ENCODE data around the gene SLC17A8. TPM values are rescaled to one million over a fixed set of nuclear protein-coding genes. Genes with fewer than 3 reads are reported as not detected.
A peak's percentile ranks its signal among the peaks of the same experiment; 100 is the strongest.

The SLC17A8 gene
- total and polyA plus RNA-seq, 5 donors = 0.02 to 0.09 TPM; not detected in 3

DNA sequence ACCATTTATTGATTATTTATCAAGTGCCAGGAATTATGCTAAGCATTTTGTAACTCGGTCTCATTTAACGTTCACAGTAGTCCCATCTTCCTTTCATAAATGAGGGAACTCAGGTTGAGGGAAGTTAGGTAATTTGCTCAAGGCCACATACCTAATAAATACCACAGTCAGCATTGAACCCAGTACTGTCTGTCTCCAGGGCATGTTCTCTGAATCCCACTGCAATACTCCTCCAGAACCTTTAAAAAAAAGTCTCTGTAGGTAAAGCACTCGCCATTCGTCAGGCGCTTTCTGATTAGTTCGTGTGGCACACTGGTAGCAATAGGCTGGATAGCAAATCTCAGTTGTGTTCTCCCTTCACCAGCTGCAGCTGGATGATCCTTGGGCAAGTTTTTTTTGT lies 14.3 kb downstream of the SLC17A8 start:
- no peak for ATAC-seq
- Histone ChIP-seq H3K27me3 (ENCODE audit: control insufficient read depth, insufficient read depth) (no peaks in the 10 kb centered on the region), H3K27ac (ENCODE audit: low read length) (no peak overlapping the region), H3K4me3 (ENCODE audit: low read length) (no peak overlapping the region), H3K9me3 (ENCODE audit: control insufficient read depth, low read length) (no peaks in the 10 kb centered on the region), H3K4me1 (ENCODE audit: control insufficient read depth, insufficient read depth, low read length) (no peaks in the 10 kb centered on the region)
- intact Hi-C loops (cut with DNase I) = no loop called here
- 81% methylated on average over 6 of the region's 6 CpGs for WGBS
- DNase-seq = no peak

DNA sequence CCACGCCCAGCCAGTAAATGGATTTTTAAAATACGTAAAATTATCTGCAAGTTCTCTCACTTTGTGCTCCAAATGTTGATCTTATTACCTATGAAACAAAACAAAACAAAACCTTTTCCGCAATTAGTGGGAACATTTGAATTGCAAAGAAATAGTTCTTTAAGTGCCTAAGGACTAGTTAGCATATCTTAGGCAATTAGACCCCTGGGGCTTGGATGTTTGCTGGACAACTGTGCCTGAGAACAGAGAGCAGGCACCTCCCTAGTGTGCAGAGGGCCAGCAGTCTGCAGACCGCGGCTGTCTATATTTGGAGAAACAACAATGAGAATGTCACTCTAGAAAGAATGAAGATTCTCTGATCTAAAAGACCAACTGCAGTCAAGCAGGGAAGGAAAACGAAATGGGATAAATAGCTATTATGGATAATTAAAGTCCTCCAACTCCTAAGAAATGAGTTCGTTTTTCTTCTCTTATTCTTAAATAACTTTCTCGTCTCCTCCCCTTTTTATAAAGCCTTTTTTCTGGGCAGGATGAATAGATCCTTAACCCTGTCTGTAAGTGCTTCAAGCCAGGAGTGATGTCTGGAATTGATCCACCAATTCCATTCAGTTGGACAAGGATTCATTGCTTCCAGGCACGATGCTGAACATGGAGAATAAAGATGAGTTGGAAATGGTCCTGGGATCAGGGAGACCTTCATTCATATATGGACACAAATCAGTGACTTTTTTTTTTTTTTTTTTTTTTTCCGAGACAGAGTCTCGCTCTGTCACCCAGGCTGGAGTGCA lies 16.2 kb downstream of the SLC17A8 start:
- Histone ChIP-seq H3K27me3 (ENCODE audit: control insufficient read depth, insufficient read depth) (no peaks in the 10 kb centered on the region), H3K4me1 (ENCODE audit: control insufficient read depth, insufficient read depth, low read length) (no peaks in the 10 kb centered on the region), H3K9me3 (ENCODE audit: control insufficient read depth, low read length) (no peaks in the 10 kb centered on the region), H3K4me3 (ENCODE audit: low read length) (no peak overlapping the region), H3K27ac (ENCODE audit: low read length) (no peak overlapping the region)
- ATAC-seq (no peak), DNase-seq (peak in 1 of 3 donors; percentile 47)
- intact Hi-C loops (cut with DNase I) = no loop called here
- 42% methylated on average over 11 of the region's 11 CpGs for whole genome bisulfite sequencing

DNA sequence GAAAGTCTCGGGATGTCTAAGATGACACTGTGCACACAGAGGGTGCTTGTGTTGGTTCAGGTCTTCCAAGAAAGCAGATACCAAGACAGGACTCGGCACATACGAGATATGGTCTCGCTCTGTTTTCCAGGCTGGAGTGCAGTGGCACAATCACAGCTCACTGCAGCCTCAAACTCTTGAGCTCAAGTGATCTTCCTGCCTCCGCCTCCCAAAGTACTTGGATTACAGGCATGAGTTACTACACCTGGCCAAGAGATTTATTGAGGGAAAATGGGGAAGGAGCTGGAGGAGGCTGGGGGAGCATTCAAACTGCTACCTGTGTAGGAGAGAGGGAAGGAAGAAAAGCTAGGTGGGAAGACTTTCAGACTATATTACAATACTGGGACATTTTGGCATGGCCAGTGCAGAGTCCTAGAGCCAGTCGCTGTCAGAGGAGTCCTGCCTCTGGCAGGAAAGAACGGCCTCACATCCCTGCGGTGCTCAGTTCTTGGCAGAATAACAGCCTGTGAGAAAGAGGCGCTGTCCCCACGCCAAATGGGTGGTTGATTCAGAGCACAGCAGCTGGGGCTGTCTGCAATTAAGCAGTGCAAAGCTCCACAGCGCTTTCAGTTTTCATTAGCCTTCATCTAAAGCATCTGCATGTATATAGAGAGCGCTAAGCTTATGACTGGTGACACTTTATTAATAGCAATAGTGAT lies 18.3 kb downstream of the SLC17A8 start:
- ATAC-seq (peak; percentile 96 to 97), DNase-seq (peak; percentile 85 to 95 (median 90))
- WGBS = 45% methylated on average over 12 of the region's 12 CpGs
- intact Hi-C loops (cut with DNase I) = no loop called here
- no peaks in the 10 kb centered on the region for H3K4me1 ChIP-seq (ENCODE audit: control insufficient read depth, insufficient read depth, low read length)
- no peaks in the 10 kb centered on the region for H3K9me3 ChIP-seq (ENCODE audit: control insufficient read depth, low read length)
- H3K27ac ChIP-seq (ENCODE audit: low read length) = no peak overlapping the region
- no peak overlapping the region for H3K4me3 ChIP-seq (ENCODE audit: low read length)
- H3K27me3 ChIP-seq (ENCODE audit: control insufficient read depth, insufficient read depth) = no peaks in the 10 kb centered on the region

DNA sequence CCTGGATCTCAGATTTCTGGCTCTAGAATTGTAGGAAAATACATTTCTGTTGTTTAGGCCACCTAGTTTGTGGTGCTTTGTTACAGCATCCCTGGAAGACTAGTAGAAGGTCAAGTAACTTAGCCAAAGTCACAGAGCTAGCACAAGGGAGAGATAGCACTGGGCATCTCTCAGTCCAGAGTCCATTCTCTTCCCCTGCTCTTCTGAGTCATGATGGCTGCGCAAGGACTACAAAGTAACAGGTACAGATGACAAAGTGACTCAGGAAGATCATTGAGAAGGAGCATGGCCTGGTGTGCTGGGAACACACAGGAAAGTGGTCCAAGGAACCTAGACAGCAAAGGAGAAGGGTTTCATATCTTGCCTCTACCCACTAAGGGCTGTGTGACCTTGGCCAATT lies 19.3 kb downstream of the SLC17A8 start:
- 98% methylated on average over 1 of the region's 1 CpG for WGBS
- H3K9me3 ChIP-seq (ENCODE audit: control insufficient read depth, low read length) = no peaks in the 10 kb centered on the region
- no peak overlapping the region for H3K27ac ChIP-seq (ENCODE audit: low read length)
- H3K4me3 ChIP-seq (ENCODE audit: low read length) = no peak overlapping the region
- ATAC-seq = no peak
- DNase-seq = no peak
- intact Hi-C loops (cut with DNase I) = no loop called here
- H3K27me3 ChIP-seq (ENCODE audit: control insufficient read depth, insufficient read depth) = no peaks in the 10 kb centered on the region
- H3K4me1 ChIP-seq (ENCODE audit: control insufficient read depth, insufficient read depth, low read length) = no peaks in the 10 kb centered on the region

DNA sequence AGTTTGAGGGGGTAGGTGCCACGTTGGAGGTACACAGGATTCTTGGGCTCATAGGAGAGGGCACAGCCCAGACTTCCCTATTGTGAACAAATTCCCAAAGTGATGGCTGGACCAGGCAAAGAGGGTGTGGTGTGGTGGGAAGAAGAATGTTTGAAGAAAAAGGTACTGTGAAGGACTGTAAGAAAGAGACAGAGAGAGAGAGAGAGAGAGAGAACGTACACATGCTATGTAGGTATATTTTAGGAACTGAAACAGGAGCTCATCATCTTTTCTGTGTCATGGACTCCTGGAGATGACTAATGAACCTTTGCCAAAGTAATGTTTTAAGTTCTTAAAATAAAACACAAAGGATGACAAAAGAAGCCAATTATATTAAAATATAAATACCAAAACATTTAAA lies 24.5 kb downstream of the SLC17A8 start:
- Histone ChIP-seq H3K27me3 (ENCODE audit: control insufficient read depth, insufficient read depth) (no peaks in the 10 kb centered on the region), H3K27ac (ENCODE audit: low read length) (no peak overlapping the region), H3K4me3 (ENCODE audit: low read length) (no peak overlapping the region), H3K9me3 (ENCODE audit: control insufficient read depth, low read length) (no peaks in the 10 kb centered on the region), H3K4me1 (ENCODE audit: control insufficient read depth, insufficient read depth, low read length) (no peaks in the 10 kb centered on the region)
- ATAC-seq (no peak), DNase-seq (no peak)
- WGBS = 70% methylated on average over 2 of the region's 2 CpGs
- intact Hi-C loops (cut with DNase I) = no loop called here

DNA sequence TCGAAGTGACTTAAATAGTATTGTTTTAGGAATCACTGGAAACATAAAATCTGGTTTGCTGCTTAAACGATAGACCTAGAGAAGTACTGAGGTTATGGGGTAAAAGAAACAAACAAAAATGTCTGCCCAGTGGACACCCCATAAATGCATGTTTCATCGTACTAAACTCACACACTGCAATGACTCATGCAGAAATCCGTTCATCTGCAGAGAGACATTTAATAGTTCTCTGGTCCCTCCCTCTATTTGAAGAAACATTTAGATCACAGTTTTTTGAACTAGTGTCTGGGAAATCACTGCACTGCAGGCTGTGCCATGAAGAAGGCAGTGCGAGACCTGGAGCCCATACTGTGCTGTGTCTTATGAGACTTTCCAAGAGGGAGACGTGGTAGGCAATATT lies 25.5 kb downstream of the SLC17A8 start:
- no peaks in the 10 kb centered on the region for H3K9me3 ChIP-seq (ENCODE audit: control insufficient read depth, low read length)
- WGBS = 79% methylated on average over 6 of the region's 6 CpGs
- intact Hi-C loops (cut with DNase I) = no loop called here
- no peak overlapping the region for H3K27ac ChIP-seq (ENCODE audit: low read length)
- DNase-seq = no peak
- no peak overlapping the region for H3K4me3 ChIP-seq (ENCODE audit: low read length)
- H3K27me3 ChIP-seq (ENCODE audit: control insufficient read depth, insufficient read depth) = no peaks in the 10 kb centered on the region
- no peaks in the 10 kb centered on the region for H3K4me1 ChIP-seq (ENCODE audit: control insufficient read depth, insufficient read depth, low read length)
- ATAC-seq = no peak

DNA sequence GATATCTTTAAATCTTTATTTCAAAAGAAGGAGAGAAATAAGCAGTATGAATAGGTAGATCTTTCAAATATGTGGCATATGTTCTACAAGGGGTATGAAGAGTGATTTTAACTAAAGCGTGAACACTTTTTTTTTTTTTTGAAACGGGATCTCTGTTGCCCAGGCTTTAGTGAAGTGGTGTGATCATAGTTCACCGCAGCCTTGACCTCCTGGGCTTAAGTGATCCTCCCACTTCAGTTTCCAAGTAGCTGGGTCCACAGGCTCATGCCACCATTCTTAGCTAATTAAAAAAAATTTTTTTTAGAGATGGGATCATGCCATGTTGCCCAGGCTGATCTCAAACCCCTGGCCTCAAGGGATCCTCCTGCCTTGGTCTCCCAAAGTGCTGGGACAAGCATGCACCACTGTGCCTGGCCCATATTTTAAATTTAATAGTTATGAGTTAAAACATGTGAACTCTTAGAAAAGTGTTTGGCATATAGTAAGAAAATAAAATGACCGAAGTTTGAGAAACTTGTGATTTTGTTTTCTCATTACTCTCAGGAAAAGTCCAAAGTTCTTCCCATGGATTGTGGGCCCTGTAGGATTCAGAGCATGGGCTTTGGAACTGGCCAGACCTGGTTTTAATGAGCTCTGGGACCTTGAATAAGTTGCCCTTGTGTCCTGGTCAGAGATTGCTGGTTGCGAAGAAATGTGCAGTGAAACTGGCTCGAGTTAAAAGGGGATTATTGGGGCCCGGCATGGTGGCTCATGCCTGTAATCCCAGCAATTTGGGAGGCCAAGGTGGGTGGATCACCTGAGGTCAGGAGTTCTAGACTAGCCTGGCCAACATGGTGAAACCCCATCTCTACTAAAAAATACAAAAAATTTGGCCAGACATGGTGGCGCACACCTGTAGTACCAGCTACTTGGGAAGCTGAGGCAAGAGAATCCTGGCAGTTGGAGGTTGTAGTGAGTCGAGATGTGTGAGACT lies 27.0 kb downstream of the SLC17A8 start:
- Histone ChIP-seq H3K27ac (ENCODE audit: low read length) (no peak overlapping the region), H3K9me3 (ENCODE audit: control insufficient read depth, low read length) (no peaks in the 10 kb centered on the region), H3K4me1 (ENCODE audit: control insufficient read depth, insufficient read depth, low read length) (no peaks in the 10 kb centered on the region), H3K4me3 (ENCODE audit: low read length) (no peak overlapping the region), H3K27me3 (ENCODE audit: control insufficient read depth, insufficient read depth) (no peaks in the 10 kb centered on the region)
- 86% methylated on average over 9 of the region's 9 CpGs for WGBS
- ATAC-seq (no peak), DNase-seq (no peak)
- intact Hi-C loops (cut with DNase I) = no loop called here

DNA sequence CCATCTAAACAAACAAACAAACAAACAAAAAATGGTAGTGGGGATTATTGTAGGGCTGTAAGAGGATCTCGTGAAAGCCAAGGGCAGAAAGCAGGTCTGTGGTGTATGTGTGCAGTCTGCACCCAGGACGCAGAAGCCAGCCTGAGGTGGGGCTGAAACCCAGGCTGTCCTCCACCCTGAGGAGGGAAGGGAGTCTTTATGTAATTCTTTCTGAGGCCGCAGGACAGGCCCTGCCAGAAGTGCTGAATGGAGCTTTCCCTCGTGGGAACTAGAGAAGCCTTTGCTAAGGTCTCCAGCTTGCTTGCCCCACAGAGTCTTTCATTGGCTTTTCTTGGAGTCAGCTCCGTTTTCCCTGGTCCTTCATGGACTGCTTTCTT lies 27.7 kb downstream of the SLC17A8 start:
- 71% methylated on average over 5 of the region's 5 CpGs for WGBS
- DNase-seq (no peak), ATAC-seq (peak in 1 of 2 donors; percentile 50)
- no peaks in the 10 kb centered on the region for H3K9me3 ChIP-seq (ENCODE audit: control insufficient read depth, low read length)
- no peak overlapping the region for H3K27ac ChIP-seq (ENCODE audit: low read length)
- intact Hi-C loops (cut with DNase I) = no loop called here
- no peaks in the 10 kb centered on the region for H3K4me1 ChIP-seq (ENCODE audit: control insufficient read depth, insufficient read depth, low read length)
- H3K27me3 ChIP-seq (ENCODE audit: control insufficient read depth, insufficient read depth) = no peaks in the 10 kb centered on the region
- H3K4me3 ChIP-seq (ENCODE audit: low read length) = no peak overlapping the region

DNA sequence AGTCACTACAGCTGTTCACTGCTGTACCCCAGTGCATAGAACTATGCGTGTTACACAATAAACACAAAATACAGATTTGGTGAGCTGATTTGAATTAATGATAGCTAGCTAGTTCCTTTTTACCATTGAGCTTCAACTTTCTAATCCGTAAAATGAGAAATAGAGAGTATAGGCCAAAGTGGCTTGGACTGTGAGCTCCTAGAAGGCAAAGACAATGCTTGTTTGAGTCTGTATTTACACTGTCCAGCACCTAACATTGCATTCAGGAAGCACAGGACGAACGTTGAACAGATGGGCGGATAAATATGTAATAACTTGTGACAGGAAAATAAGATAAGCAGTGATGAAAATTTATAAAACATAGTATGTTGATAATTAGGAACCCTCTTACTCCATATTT lies 31.5 kb downstream of the SLC17A8 start:
- H3K4me1 ChIP-seq (ENCODE audit: control insufficient read depth, insufficient read depth, low read length) = no peaks in the 10 kb centered on the region
- DNase-seq (no peak), ATAC-seq (no peak)
- no peaks in the 10 kb centered on the region for H3K27me3 ChIP-seq (ENCODE audit: control insufficient read depth, insufficient read depth)
- intact Hi-C loops (cut with DNase I) = no loop called here
- H3K9me3 ChIP-seq (ENCODE audit: control insufficient read depth, low read length) = no peaks in the 10 kb centered on the region
- H3K4me3 ChIP-seq (ENCODE audit: low read length) = no peak overlapping the region
- H3K27ac ChIP-seq (ENCODE audit: low read length) = no peak overlapping the region
- WGBS = 80% methylated on average over 5 of the region's 5 CpGs

DNA sequence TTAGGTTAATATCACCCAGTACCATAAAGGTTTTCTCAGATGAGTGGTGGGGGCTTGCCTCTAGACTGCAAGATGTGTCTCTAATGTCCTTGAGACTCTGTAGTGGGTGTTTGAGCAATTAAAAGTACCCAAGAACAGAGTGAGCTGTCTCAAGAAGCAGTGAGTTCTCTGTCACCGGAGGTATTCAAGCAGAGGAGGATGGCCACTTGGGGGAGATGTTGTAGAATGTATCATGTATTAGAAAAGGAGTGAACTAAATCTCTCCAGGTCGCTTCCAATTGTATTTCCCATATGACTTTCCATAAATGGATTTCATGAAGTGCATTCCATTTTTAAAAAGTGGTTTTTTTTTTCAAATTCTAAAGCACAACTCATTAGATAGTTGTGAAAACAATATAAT lies 35.0 kb downstream of the SLC17A8 start:
- H3K4me3 ChIP-seq (ENCODE audit: low read length) = no peak overlapping the region
- ATAC-seq (peak in 1 of 2 donors; percentile 47), DNase-seq (no peak)
- no peaks in the 10 kb centered on the region for H3K27me3 ChIP-seq (ENCODE audit: control insufficient read depth, insufficient read depth)
- no peaks in the 10 kb centered on the region for H3K4me1 ChIP-seq (ENCODE audit: control insufficient read depth, insufficient read depth, low read length)
- H3K9me3 ChIP-seq (ENCODE audit: control insufficient read depth, low read length) = no peaks in the 10 kb centered on the region
- intact Hi-C loops (cut with DNase I) = no loop called here
- H3K27ac ChIP-seq (ENCODE audit: low read length) = no peak overlapping the region
- WGBS = 63% methylated on average over 2 of the region's 2 CpGs

DNA sequence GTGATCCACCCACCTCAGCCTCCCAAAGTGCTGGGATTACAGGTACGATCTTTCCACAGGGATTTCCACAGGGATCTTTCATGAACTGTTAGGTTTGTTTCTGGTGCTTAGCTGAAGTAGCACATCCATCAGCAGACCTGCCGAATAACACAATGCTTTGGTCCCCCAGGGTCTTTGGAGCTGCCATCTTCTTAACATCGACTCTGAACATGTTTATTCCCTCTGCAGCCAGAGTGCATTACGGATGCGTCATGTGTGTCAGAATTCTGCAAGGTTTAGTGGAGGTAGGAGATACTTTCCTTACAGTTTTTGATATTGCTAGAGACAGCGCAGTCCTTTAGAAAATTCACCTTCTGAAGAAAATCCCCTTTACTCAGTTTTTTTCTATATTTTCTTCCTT lies 36.3 kb downstream of the SLC17A8 start:
- Histone ChIP-seq H3K9me3 (ENCODE audit: control insufficient read depth, low read length) (no peaks in the 10 kb centered on the region), H3K27me3 (ENCODE audit: control insufficient read depth, insufficient read depth) (no peaks in the 10 kb centered on the region), H3K4me3 (ENCODE audit: low read length) (no peak overlapping the region), H3K27ac (ENCODE audit: low read length) (no peak overlapping the region), H3K4me1 (ENCODE audit: control insufficient read depth, insufficient read depth, low read length) (no peaks in the 10 kb centered on the region)
- WGBS = 89% methylated on average over 6 of the region's 6 CpGs
- DNase-seq (no peak), ATAC-seq (no peak)
- intact Hi-C loops (cut with DNase I) = no loop called here
